Left cardiac atrium (tissue), 4 donors: ENCODE measurements around the gene AKIP1. TPM values are rescaled to one million over a fixed set of nuclear protein-coding genes. Genes with fewer than 3 reads are reported as not detected.
A peak's percentile ranks its signal among the peaks of the same experiment; 100 is the strongest.
"Not testable (repeated sequence)": the region's sequence is repeated elsewhere in the genome, so short reads cannot be mapped to it uniquely, and the experiment has no call there.

Experiments
- ATAC-seq, 2 donors: fragments of 200-7000 bp; cut with Tn5 transposase; one replicate each; pipeline ENCODE4 v1.9.1; 2020; ENCODE audit warnings: mild to moderate bottlenecking in 2 of 2, moderate library complexity in 2 of 2
- DNase-seq: peaks from one replicate; pipeline ENCODE4 v3.0.0-alpha.2; 2020
- intact Hi-C, 2 donors: fragments of 100-400 bp; cut with DNase I; formaldehyde crosslinking; loops; one replicate each; pipeline versions ENCODE4 v1.14.1 to v1.15.1; 2022 to 2023
- long read RNA-seq: library from polyadenylated mRNA; unstranded; transcript quantifications from one replicate; pipeline ENCODE4 v2.0.0, GENCODE V29; 2021
- total RNA-seq, 2 donors: library from RNA; stranded (reverse); fragmentation: NEBNext Ultra II Directional; extraction: Animal tissue kit (Norgen Biotek cat#: 25700); gene quantifications; one replicate each; pipeline ENCODE4 v1.2.1, GENCODE V29; 2021
- donor health status: DM: no; HTN: yes; CAD: no.
- donor health status: DM: no; HTN: yes; CAD: no; lungs with severe emphysema.
- donor health status: DM: yes; HTN: yes; CAD: no.
- donor health status: Dilated cardiomyopathy.

Gene AKIP1
- total RNA-seq, result 10 to 100 TPM; 22.6 to 23.2 TPM
- long read RNA-seq, partial matches to known transcripts, result 0 of 11 reads
- long read RNA-seq, other reads (novel, unspliced or antisense), result 0 of 11 reads

- intact Hi-C loops, result loop anchor here in 1 of 2 donors (5.0 to 10.0 kb wide), 2 partner anchors 224 to 229 kb away; partner anchors contain the start of genes RPL27A and TRIM66
- ATAC-seq, result peak; percentile 97
- peak; percentile 97 for DNase-seq
These were observed at the start of gene AKIP1 for GRCh38 chr11:8911029-8911823. TSS of gene AKIP1 (plus strand) at chr11:8911189. CDS start at chr11:8911450, 261 bp downstream.

DNA sequence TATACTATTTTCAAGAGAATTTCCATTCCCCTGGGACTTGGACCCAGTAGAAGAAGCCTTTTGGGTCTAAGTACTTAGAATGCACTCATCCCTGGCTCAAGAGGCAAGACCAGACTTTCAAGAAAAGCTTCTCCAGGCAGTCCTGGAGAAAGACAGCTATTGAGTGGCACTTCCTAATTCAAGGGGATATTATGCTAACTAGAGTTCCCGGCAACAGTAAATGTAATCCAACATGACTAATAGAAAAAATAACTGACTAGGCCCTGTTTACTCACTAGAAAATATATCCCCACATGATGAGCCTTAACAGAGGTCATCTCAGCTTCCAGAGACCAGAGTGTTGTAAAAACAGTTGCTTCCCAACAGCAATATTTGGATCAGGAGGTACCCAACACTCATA lies 47.2 kb upstream of the AKIP1 start:
- ATAC-seq, result peak in 1 of 2 donors; percentile 66
- DNase-seq, result no peak
- intact Hi-C loops, result no loop called here

GRCh38 chr11:8865304-8865703 lies 45.7 kb upstream of the AKIP1 start:
- ATAC-seq (no peak), DNase-seq (no peak)
- intact Hi-C loops, result no loop called here

DNA sequence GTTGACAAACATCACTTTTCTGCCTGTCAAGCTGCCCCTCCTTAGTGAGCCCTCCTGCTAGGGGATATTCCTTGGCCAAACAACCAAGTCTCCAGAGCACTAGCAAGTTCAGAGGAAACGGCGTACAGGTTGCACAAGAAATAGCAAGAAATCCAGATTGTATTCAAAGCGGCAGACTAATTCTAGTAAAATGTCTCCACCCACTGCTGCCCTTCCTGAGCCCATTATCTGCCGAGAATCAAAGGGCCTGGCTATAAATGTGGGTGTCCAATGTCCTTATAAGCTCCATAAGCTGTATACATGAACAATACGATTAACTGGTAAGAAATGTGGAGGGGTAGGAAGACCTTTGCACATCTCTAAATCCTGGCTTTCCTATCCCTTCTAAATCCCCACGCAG lies 44.0 kb upstream of the AKIP1 start:
- ATAC-seq (no peak), DNase-seq (no peak)
- intact Hi-C loops, result no loop called here

GRCh38 chr11:8867931-8868631 lies 42.9 kb upstream of the AKIP1 start:
- intact Hi-C loops, result no loop called here
- no peak for DNase-seq
- ATAC-seq, result no peak

DNA sequence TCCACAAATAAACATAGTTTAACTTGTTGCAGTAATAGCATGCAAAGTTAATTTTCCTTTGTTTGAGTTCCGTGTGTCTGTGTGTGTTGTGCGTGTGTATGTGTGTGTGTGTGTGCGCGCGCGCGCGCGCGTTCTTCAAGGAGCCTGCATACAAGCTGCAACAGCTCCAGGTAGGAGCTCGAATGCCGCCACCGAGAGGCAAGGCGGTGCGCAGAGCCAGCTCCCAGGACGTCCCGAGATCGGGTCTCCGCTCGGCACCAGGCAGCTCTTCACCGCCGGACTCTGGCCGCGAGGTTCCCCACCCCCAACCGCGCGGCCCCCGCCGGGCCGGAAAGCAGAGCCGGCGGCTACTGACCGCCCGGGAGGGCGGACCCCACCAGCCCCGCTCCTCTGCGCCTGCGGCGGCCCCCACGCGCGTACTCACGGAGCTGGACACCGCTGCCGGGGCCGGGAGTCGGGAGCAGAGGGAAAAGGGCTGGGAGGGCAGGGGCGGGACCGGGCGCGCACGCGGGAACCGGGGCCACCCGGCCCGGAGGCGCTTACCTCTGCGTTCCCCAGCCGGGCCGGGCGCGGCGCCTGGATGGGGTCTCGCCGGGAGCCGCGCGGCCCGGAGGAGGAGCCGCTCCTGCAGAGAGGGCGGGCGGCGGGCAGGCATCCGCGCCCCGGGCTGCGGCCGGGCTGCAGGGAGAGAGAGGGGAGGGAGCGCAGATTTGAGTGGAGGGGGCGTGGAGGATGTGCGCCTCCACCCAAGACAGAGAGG lies 40.4 kb upstream of the AKIP1 start:
- peak; percentile 52 for DNase-seq
- peak; percentile 79 to 90 for ATAC-seq
- intact Hi-C loops, result no loop called here

- ATAC-seq (peak; percentile 85), DNase-seq (peak; percentile 62)
- intact Hi-C loops, result no loop called here
These were observed 39.7 kb upstream of the AKIP1 start for GRCh38 chr11:8871171-8871775.

DNA sequence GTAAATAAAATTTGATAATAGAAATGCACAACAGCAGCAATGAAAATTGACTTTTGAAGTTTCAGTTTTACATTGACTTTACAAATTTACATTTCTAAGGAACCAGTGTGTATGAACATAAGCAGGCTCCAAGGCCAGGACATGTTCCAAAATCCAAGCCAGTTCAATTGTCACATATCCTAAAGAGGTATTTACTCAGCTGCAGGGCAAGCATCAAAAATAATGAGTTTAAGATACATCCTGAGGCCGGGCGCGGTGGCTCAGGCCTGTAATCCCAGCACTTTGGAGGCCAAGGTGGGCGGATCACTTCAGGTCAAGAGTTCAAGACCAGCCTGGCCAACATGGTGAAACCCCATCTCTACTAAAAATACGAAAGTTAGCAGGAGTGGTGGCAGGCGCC lies 39.0 kb upstream of the AKIP1 start:
- ATAC-seq (no peak), DNase-seq (no peak)
- intact Hi-C loops, result no loop called here

GRCh38 chr11:8873741-8874405 lies 37.1 kb upstream of the AKIP1 start:
- ATAC-seq (no peak), DNase-seq (no peak)
- intact Hi-C loops, result no loop called here

DNA sequence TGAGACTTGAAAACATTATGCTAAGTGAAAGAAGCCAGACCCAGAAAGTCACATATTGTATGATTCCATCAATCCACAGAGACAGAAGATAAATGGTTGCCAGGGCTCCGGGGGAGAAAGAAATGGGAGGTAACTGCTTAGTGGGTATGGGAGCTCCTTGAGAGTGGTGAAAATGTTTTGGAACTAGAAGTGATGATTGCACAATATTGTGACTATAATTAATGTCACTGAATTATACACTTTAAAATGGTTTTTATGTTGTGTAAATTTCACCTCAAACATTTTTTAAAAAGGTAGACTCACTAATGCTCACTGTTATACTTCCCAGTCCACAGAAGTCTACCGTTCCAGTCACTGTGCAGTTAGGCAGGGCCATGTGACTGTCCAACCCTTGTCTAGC lies 32.2 kb upstream of the AKIP1 start:
- ATAC-seq (no peak), DNase-seq (no peak)
- intact Hi-C loops, result no loop called here

- intact Hi-C loops, DNase-seq, ATAC-seq: not testable (repeated sequence)
These were observed 29.4 kb upstream of the AKIP1 start for GRCh38 chr11:8881585-8881984.

DNA sequence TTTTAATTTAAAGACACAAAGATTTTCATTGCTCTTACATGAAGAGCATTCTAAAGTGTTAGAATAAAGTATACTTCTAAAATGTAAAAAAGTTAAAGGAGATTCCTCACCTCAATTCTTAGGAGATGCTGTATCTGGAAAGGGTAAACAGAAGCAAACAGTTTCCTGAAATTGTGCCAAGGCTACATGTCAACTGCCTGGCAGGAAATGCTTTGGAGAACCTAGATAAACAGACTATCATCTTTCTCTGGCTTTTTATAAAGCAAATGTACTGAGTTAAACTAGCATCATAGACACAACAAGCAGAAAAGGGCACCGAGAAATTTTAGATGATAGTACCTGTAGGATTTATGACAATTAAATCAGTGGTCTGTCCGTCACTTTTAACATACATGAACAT lies 24.7 kb upstream of the AKIP1 start:
- ATAC-seq (no peak), DNase-seq (no peak)
- intact Hi-C loops, result no loop called here

DNA sequence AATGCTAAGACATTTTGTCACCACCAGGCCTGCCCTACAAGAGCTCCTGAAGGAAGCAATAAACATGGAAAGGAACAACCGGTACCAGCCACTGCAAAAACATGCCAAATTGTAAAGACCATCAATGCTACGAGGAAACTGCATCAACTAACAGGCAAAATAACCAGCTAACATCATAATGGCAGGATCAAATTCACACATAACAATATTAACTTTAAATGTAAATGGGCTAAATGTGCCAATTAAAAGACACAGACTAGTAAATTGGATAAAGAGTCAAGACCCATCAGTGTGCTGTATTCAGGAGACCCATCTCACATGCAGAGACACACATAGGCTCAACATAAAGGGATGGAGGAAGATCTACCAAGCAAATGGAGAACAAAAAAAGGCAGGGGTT lies 19.8 kb upstream of the AKIP1 start:
- ATAC-seq, intact Hi-C loops, DNase-seq: not testable (repeated sequence)

DNA sequence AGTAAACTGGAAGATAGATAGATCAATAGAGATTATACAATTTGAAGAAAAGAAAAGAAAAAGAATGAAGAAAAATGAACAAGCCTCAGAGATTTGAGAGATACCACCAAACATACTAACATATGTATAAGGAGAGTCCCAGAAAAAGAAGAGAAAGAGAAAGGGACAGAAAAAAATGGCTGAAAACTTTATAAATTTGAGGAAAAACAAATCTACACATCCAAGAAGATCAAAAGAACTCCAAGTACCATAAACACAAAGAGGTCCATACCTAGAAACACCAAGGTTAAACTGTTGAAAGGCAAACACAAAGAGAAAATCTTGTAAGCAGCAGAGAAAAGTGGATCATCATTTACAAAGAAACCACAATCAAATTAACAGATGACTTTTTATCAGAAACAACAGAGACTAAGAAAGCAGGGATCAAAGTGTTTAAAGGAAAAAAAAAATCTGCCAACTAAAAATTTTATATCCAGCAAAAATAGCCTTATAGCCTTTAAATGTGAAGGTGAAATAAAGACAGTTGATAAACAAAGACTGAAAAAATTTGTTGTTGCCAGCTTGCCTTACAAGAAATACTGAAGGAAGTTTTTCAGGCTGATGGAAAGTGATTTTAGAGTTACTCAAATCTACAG lies 11.8 kb upstream of the AKIP1 start:
- ATAC-seq (no peak), DNase-seq (no peak)
- intact Hi-C loops, result no loop called here

GRCh38 chr11:8905528-8906165 lies 5.3 kb upstream of the AKIP1 start:
- peak in 1 of 2 donors; percentile 29 for ATAC-seq
- intact Hi-C loops, result no loop called here
- DNase-seq, result no peak

DNA sequence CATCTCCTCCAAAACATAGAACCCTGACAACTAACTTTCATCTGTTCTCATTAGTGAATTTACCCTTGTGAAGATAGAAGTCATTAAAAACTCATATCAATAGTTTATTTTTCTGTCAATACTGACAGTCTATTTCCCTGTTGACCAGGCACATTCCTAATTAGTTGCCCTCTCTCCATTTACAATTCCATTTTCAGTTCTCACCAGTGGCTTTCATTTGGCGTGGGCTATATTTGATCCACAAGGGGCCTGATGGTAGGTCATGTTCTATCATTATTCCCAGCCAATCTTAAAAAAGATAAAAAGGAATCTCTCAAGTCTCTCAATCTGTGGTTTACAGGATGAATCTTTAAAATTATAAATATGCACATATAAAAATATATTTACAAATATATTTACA lies 3.9 kb upstream of the AKIP1 start:
- DNase-seq (no peak), ATAC-seq (no peak)
- intact Hi-C loops, result no loop called here

DNA sequence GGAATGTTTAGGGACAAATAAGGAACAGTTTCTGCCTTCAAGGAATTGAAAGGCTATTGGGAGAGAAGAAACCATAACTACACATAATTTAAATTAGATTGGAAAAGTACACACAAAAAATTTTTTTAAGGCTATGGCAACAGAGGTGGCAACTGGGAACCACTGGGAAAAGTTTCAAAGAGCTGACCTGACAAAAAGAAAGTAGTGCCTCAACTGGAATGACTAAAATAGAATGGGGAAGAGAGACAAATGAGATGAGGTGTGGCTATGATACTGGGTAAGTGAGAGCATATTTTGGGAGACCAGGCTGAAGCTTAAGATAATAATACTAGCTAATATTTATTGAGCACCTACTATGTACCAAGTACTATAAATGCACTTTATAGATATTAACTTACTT lies 2.9 kb upstream of the AKIP1 start:
- intact Hi-C loops, result no loop called here
- ATAC-seq (no peak), DNase-seq (no peak)

DNA sequence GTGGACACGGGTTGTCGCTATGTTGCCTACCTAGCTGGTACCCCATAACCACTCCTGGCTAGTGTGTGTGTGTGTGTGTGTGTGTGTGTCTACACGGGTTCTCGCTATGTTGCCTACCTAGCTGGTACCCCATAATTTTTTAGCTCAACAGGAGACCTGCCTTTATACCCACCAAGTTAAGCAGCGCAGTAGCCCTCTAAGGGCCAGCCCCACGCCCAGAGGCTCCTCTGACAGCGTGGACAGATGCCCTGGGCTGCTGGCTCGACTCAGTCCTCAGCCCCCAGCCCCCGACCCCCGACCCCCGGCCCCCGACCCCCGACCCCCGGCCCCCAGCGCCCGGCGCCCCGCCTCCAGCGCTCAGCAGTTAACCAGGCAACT lies 351 bp upstream of the AKIP1 start:
- DNase-seq (no peak), ATAC-seq (peak; percentile 2 to 8)
- intact Hi-C loops, result loop anchor here in 1 of 2 donors (5.0 to 10.0 kb wide), 2 partner anchors 224 to 228 kb away; partner anchors contain the start of genes RPL27A and TRIM66
